ENCODE data around the gene KDSR. TPM values are rescaled to one million over a fixed set of nuclear protein-coding genes. Genes with fewer than 3 reads are reported as not detected.

Gene KDSR
- polyA plus RNA-seq, 3 donors, result 9.6 to 38.5 (median 29.9) TPM

DNA sequence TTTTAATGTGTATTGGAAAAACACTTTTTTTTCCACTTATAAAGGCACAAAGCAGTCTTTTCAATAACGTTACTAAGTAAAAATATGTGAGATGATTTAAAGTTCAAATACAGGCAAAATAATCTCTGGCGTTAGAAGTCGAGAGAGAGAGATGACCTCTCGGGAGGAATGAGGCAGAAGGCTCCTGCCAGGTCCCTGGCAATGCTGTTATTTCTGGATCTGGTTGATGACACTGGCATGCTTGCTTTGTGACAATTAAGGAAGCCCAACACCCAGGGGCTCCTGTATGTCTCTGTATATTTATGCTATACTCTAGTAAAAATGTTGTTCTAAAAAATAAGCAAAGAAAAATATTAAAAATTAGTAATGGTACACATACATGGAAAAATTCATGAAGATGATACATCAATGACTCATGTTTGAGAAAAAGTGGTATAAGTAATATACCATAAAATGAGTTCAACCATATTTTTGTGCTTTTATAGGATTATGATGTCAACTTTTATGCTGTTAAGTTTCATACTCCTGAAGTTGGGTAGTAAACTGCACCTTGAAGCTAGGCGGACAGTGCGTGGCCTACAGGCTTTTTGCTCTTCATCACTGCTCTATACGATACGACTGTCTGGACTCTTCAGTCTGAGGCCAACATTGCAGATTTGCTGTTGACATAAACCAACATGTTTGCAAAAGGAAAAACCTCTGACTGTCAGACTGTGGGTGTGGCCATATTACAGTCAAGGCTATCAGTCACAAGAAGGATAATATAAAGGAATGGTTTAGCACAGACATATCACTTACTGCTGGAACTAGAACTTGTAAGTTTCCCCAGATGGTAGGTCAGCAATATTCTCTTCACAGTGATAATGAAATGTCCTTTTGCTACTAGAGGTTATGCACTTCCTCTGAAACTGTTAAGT, 35.5 kb upstream of the KDSR start:
- Histone ChIP-seq H3K4me3 (replicated peaks in 1 of 3; ENCODE audit: low read depth in 2 of 3, low read length in 3 of 3) (no peak overlapping the region), H3K79me2 (ENCODE audit: insufficient read depth, low read length) (peaks cover 7% of the 10 kb centered on the region), H3K27me3 (ENCODE audit: control insufficient read depth in 2 of 2, insufficient read depth in 2 of 2, low read length in 2 of 2) (no peaks in the 10 kb centered on the region), H3K9ac (ENCODE audit: insufficient read depth, low read length, poor library complexity, severe bottlenecking) (no peak overlapping the region), H4K20me1 (ENCODE audit: insufficient read depth, low read length) (peaks cover 36% of the 10 kb centered on the region), H2AFZ (ENCODE audit: insufficient read depth, low read depth, low read length, poor library complexity, severe bottlenecking) (no peak overlapping the region), H3K36me3 (replicated peaks in 1 of 2; ENCODE audit: control insufficient read depth in 1 of 2, insufficient read depth in 2 of 2, low read length in 2 of 2) (peaks cover 83 to 98% of the 10 kb centered on the region in 2 donors), H3K27ac (ENCODE audit: low read depth in 1 of 2, low read length in 2 of 2) (no peak overlapping the region), H3K4me2 (replicated peaks; ENCODE audit: extremely low read depth, low read length, poor library complexity, severe bottlenecking) (no peak overlapping the region), H3K9me3 (replicated peaks in 1 of 2; ENCODE audit: control insufficient read depth in 1 of 2, insufficient read depth in 1 of 2, low read length in 2 of 2) (no peaks in the 10 kb centered on the region), H3K4me1 (ENCODE audit: control insufficient read depth in 1 of 2, insufficient read depth in 2 of 2, low read length in 2 of 2) (no peaks in the 10 kb centered on the region)
- TF ChIP-seq, protein P1, sequence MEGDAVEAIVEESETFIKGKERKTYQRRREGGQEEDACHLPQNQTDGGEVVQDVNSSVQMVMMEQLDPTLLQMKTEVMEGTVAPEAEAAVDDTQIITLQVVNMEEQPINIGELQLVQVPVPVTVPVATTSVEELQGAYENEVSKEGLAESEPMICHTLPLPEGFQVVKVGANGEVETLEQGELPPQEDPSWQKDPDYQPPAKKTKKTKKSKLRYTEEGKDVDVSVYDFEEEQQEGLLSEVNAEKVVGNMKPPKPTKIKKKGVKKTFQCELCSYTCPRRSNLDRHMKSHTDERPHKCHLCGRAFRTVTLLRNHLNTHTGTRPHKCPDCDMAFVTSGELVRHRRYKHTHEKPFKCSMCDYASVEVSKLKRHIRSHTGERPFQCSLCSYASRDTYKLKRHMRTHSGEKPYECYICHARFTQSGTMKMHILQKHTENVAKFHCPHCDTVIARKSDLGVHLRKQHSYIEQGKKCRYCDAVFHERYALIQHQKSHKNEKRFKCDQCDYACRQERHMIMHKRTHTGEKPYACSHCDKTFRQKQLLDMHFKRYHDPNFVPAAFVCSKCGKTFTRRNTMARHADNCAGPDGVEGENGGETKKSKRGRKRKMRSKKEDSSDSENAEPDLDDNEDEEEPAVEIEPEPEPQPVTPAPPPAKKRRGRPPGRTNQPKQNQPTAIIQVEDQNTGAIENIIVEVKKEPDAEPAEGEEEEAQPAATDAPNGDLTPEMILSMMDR (IDR thresholded peaks at IDR 0.05), result no peak
- Mint-ChIP-seq H3K27ac (no peak overlapping the region), H3K36me3 (peaks cover 74 to 90% of the 10 kb centered on the region in 2 donors), H3K9me3 (no peaks in the 10 kb centered on the region), H3K27me3 (ENCODE audit: low read depth in 3 of 3) (no peaks in the 10 kb centered on the region), H3K4me1 (no peaks in the 10 kb centered on the region), H3K4me3 (no peak overlapping the region)
- no peak for DNase-seq
- intact Hi-C loops (cut with micrococcal nuclease), result no loop called here
- WGBS (ENCODE audit: insufficient coverage), result 100% methylated on average over 7 of the region's 8 CpGs

DNA sequence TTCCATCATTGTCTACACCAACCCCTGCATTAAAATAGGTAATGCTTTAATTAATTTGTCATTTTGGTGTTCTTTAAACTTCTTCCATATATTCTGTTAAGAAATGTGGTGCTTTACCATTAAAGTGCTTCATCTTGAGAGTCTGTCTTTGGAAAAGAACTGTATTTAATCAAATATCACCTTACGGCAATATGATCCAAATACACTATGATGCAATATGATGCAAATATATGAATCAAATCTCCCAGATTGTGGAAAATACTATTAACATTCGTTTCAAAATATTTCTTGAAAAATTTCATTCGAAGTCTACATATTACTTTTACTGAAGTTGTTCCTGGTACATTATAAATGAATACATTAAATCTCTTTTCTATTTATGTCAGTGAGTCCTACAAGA, 32.3 kb upstream of the KDSR start:
- Histone ChIP-seq H3K4me2 (replicated peaks; ENCODE audit: extremely low read depth, low read length, poor library complexity, severe bottlenecking) (no peak overlapping the region), H3K9me3 (replicated peaks in 1 of 2; ENCODE audit: control insufficient read depth in 1 of 2, insufficient read depth in 1 of 2, low read length in 2 of 2) (no peaks in the 10 kb centered on the region), H3K9ac (ENCODE audit: insufficient read depth, low read length, poor library complexity, severe bottlenecking) (no peak overlapping the region), H2AFZ (ENCODE audit: insufficient read depth, low read depth, low read length, poor library complexity, severe bottlenecking) (no peak overlapping the region), H3K27ac (ENCODE audit: low read depth in 1 of 2, low read length in 2 of 2) (no peak overlapping the region), H3K27me3 (ENCODE audit: control insufficient read depth in 2 of 2, insufficient read depth in 2 of 2, low read length in 2 of 2) (no peaks in the 10 kb centered on the region), H4K20me1 (ENCODE audit: insufficient read depth, low read length) (peaks cover 8% of the 10 kb centered on the region), H3K4me1 (ENCODE audit: control insufficient read depth in 1 of 2, insufficient read depth in 2 of 2, low read length in 2 of 2) (no peaks in the 10 kb centered on the region), H3K4me3 (replicated peaks in 1 of 3; ENCODE audit: low read depth in 2 of 3, low read length in 3 of 3) (no peak overlapping the region), H3K36me3 (replicated peaks in 1 of 2; ENCODE audit: control insufficient read depth in 1 of 2, insufficient read depth in 2 of 2, low read length in 2 of 2) (peaks cover 97 to 100% of the 10 kb centered on the region in 2 donors), H3K79me2 (ENCODE audit: insufficient read depth, low read length) (no peaks in the 10 kb centered on the region)
- Mint-ChIP-seq H3K9me3 (no peaks in the 10 kb centered on the region), H3K4me1 (no peaks in the 10 kb centered on the region), H3K4me3 (no peak overlapping the region), H3K36me3 (peaks cover 81 to 98% of the 10 kb centered on the region in 2 donors), H3K27ac (peak overlapping the region in 1 of 7 donors; percentile 4), H3K27me3 (ENCODE audit: low read depth in 3 of 3) (no peaks in the 10 kb centered on the region)
- TF ChIP-seq, protein P1 (IDR thresholded peaks at IDR 0.05), result no peak
- DNase-seq, result no peak
- intact Hi-C loops (cut with micrococcal nuclease), result no loop called here
- no CpG with 5 or more reads among the region's 3 CpGs for WGBS (ENCODE audit: insufficient coverage)

Data from CD14-positive monocyte (primary cell).